22Rv1 (cell line): Measurements from ENCODE around the gene ABHD16A.

Experiments used
- H3K27ac ChIP-seq: fragments of 450-650 bp; 2 replicates; pipeline ENCODE4 v1.5.1; 2017
- ZFX ChIP-seq: fragments of 450-650 bp; IDR thresholded peaks from 2 replicates; pipeline ENCODE4 v1.6.1; 2017; ENCODE audit warnings: antibody characterized with exemption, borderline replicate concordance
- TF ChIP-seq, protein P1 (sequence below): fragments of 450-650 bp; IDR thresholded peaks from 2 replicates; pipeline ENCODE4 v1.5.1; 2017; ENCODE audit warnings: mild to moderate bottlenecking

ABHD16A gene

DNA sequence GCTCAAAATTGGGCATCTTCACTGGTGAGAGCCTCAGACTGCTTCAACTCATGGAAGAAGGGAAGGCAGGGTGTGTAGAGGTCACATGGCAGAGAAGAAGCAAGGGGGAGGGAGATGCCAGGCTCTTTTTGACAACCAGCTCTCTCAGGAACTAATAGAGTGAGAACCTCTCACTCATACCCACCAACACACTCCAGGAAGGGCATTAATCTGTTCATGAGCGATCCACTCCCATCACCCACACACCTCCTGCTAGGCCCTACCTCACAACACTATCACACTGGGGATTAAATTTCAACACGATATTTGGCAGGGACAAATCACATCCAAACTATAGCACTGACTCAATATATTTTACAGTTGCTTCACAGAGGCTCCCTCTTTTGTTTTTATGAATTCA, 38.7 kb upstream of the ABHD16A start:
- no peak for TF ChIP-seq ZFX
- TF ChIP-seq, protein P1, sequence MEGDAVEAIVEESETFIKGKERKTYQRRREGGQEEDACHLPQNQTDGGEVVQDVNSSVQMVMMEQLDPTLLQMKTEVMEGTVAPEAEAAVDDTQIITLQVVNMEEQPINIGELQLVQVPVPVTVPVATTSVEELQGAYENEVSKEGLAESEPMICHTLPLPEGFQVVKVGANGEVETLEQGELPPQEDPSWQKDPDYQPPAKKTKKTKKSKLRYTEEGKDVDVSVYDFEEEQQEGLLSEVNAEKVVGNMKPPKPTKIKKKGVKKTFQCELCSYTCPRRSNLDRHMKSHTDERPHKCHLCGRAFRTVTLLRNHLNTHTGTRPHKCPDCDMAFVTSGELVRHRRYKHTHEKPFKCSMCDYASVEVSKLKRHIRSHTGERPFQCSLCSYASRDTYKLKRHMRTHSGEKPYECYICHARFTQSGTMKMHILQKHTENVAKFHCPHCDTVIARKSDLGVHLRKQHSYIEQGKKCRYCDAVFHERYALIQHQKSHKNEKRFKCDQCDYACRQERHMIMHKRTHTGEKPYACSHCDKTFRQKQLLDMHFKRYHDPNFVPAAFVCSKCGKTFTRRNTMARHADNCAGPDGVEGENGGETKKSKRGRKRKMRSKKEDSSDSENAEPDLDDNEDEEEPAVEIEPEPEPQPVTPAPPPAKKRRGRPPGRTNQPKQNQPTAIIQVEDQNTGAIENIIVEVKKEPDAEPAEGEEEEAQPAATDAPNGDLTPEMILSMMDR: no peak
- H3K27ac ChIP-seq: peak overlapping the region; percentile 99

DNA sequence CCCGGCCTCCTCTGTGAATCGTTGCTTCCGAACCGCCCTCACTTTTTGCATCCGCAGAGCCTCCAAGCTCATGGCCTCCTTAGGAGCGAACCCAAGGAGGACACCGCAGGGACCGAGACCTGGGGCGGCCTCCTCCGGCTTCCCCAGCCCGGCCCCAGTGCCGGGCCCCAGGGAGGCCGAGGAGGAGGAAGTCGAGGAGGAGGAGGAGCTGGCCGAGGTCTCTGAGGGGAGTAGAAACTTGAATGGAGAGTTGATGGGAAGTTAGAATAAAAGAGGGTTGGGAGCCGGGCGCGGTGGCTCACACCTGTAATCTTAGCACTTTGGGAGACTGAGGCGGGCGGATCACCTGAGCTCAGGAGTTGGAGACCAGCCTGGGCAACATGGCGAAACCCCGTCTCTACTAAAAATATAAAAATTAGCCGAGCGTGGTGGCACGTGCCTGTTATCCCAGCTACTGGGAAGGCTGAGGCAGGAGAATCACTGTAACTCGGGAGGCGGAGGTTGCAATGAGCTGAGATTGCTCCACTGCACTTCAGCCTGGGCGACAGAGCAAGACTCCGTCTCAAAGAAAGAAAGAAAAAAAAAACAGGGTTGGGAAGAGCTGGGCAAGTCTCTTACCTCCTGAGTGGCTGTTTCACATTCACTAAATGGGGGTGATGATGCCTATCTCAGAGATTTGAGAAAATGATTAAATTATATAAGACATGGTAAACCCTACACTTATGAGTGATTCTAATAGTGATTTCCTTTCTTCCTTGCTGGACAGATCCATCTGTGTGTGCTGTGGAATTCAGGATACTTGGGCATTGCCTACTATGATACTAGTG, 37.5 kb upstream of the ABHD16A start:
- TF ChIP-seq, protein P1: no peak
- no peak for TF ChIP-seq ZFX
- H3K27ac ChIP-seq: peak overlapping the region; percentile 99

DNA sequence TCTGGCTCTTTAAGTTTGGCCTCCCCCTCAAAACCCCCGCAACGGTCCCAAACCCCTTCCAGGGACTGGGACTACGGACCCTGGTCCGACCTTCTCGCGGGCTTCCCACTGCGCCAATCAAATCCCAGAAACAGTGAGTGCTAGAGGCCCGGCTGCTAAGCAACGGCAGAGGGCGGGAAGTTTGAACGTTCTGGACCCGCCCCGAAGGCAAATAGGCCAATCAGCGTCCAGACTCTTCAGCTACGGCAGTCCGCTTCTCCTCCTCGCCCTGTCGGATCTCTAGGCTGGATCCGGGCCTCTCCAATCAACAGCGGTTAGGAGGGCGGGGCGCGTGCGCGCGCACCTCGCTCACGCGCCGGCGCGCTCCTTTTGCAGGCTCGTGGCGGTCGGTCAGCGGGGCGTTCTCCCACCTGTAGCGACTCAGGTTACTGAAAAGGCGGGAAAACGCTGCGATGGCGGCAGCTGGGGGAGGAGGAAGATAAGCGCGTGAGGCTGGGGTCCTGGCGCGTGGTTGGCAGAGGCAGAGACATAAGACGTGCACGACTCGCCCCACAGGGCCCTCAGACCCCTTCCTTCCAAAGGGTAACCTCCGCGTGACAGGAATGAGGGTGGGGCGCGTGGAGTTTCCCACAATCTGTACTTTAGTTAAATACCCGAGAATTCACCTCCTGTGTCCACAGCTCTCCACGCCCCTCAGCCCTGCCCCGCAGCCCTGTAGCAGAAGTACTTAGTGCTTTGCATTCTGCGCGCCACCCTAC, 36.7 kb upstream of the ABHD16A start, which contains the start of gene MSH5:
MSH5 (plus strand) TSS at position 367 of the 758 bp plus-strand sequence. CDS start 462 bp downstream, outside the sequence.
- TF ChIP-seq, protein P1: no peak
- no peak for TF ChIP-seq ZFX
- H3K27ac ChIP-seq: peak within 1 kb of the TSS; percentile 99

DNA sequence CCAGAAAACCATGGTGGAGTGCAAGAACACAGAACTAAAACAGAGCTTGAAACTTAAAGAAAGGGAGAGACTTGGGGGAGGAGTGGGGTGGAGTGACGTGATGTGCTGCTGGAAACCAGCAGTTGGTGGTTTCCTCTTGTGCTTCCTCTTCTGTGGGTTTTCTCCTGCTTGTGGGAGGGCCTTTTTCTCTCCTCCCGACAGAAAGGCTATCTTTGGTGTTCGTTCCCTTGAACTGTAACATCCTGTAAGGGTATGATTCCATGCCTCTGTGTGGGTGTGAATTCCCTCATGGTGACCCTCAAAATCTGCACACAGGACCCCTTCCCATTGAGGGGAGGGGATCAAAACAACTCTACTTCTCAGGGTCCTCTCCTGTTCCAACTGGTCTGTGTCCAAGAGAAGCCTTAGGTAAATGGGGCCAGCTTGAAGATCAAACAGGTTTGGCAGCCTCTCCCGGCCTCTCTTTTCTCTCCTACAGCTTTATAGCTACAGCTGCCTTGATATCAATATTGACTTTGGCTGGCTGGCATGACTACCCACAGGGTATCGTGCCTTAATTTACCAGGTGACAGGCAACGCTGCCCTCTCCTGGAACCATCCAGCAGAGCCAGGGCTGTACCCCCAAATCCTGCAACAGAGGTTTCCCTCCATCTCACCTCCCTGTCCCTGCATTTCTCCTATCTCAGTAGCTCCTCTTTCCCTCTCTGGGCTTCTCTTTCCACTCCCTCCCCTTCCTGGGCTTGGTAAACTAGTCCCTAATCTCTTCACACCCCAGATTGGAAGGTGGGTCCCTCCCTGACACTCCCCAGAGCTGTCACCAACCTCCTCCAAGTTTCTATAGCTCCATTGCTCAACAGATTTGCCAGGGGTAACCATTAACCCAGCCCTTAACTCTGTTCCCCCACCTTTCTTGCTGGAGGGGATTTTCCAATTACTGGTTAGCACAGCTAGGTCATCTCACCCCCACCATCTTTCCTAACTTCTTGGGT, 35.2 kb upstream of the ABHD16A start:
- peak overlapping the region; percentile 99 for H3K27ac ChIP-seq
- TF ChIP-seq, protein P1: peak; percentile 59
- TF ChIP-seq ZFX: no peak

DNA sequence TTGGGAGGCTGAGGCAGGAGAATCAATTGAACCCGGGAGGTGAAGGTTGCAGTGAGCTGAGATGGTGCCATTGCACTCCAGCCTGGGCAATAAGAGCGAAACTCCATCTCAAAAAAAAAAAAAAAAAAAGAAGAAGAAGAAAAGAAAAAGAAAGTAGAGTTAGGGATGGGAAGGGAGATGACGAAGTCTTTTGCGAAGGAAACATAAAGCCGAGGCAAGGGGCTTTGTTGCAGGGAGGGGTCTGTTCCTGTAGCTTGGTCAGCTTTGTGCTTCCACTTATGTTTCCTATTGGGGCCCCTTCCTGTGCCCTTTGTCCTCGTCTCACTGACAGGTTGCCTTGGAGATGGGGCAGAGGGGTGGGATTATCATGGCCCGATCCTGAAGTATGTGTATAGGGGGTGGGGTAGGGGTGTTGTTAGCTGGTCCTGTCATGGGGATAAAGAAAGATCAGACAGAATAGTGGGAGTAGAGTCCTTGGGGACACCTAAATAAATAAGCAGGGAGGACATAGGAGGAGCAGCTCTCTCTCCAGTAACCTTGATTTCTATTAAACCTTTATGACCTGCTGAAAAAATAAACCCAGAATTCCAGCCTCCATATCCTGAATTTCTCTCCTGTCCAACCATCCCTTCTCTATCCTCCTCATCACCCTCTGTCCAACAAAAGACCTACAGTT, 34.3 kb upstream of the ABHD16A start:
- TF ChIP-seq, protein P1: no peak
- no peak for TF ChIP-seq ZFX
- H3K27ac ChIP-seq: peak overlapping the region; percentile 99

DNA sequence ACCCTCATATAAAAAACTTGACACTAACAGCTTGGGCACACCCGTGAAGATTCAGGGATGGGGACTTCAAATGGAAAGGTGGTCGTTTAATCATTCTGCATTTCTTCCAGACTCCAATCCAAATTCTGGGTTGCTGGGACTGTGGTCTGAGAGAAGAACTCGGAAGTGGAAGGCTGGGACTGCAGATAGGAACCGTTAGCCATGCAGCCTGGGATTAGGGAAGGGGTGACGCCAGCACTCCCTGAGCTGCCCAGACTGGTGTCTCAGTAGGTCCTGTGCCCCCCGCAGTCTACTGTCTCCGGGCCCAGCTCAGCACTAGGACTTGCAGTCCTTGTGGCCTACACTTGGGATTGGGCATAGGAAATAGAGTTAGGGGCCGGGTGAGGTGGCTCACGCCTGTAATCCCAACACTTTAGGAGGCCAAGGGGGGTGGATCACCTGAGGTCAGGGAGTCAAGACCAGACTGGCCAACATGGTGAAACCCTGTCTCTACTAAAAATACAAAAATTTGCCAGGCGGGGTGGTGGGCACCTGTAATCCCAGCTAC, 33.7 kb upstream of the ABHD16A start:
- no peak for TF ChIP-seq ZFX
- TF ChIP-seq, protein P1: no peak
- peak overlapping the region; percentile 99 for H3K27ac ChIP-seq
